UCSD-AML1 (cell line): ENCODE measurements around the gene RASGRP3.
"Not testable (repeated sequence)": the region's sequence is repeated elsewhere in the genome, so short reads cannot be mapped to it uniquely, and the experiment has no call there.

Source experiments
- DNase-seq: peaks from one replicate; lab custom pipeline; 2025; ENCODE audit not compliant: unreplicated experiment; lab: John Stamatoyannopoulos, UW

RASGRP3 gene

GRCh38 chr2:33453905-33454479, 22.5 kb upstream of the RASGRP3 start:
- DNase-seq: no peak

GRCh38 chr2:33457556-33458247, 18.7 kb upstream of the RASGRP3 start:
- peak; percentile 19 for DNase-seq

GRCh38 chr2:33458248-33458819, 18.1 kb upstream of the RASGRP3 start:
- DNase-seq: no peak

DNA sequence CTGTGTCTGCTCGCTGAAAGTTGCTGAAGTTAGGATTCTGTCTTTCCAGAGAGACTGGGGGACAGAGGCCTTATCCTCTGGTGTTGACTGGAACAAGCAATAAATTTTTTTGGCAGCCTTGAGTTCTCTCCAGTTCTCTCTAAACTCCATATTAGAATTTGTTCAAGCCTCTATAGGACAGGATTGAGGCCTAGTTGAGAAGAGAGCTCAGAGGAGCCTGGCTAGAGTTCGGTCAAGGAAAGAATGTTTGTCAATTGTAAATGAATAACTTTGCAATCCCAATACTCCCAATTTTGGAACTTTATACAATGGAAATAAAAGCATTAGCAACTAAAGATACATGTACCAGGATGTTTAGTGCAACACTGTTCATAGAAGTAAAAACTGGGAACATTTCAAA, 16.7 kb upstream of the RASGRP3 start:
- DNase-seq: no peak

- not testable (repeated sequence) for DNase-seq
Observed at GRCh38 chr2:33462512-33462911, 13.9 kb upstream of the RASGRP3 start.

GRCh38 chr2:33467413-33467812, 9.0 kb upstream of the RASGRP3 start:
- no peak for DNase-seq

GRCh38 chr2:33469238-33469637, 7.2 kb upstream of the RASGRP3 start:
- no peak for DNase-seq

GRCh38 chr2:33475224-33476130, 972 bp upstream of the RASGRP3 start:
- DNase-seq: peak; percentile 66

DNA sequence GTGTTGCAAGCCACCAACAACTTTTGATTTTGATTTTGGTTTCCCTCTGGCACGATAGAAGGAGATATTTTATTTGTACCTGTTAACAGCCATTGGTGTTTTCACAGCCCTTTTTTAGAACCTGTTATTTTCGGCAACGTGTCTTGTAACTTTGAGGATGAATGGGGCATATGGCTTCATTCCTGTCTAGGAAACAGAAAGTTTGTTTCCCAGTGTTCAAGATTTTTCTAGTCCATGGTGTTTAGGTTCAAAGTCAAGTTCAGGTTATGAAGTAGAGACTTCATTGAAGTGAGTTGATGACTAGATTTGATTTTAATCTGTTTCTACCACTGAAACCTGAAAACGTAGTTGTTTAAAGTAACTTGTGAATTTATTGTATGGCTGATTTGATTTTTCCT, 343 bp downstream of the RASGRP3 start:
- no peak for DNase-seq

DNA sequence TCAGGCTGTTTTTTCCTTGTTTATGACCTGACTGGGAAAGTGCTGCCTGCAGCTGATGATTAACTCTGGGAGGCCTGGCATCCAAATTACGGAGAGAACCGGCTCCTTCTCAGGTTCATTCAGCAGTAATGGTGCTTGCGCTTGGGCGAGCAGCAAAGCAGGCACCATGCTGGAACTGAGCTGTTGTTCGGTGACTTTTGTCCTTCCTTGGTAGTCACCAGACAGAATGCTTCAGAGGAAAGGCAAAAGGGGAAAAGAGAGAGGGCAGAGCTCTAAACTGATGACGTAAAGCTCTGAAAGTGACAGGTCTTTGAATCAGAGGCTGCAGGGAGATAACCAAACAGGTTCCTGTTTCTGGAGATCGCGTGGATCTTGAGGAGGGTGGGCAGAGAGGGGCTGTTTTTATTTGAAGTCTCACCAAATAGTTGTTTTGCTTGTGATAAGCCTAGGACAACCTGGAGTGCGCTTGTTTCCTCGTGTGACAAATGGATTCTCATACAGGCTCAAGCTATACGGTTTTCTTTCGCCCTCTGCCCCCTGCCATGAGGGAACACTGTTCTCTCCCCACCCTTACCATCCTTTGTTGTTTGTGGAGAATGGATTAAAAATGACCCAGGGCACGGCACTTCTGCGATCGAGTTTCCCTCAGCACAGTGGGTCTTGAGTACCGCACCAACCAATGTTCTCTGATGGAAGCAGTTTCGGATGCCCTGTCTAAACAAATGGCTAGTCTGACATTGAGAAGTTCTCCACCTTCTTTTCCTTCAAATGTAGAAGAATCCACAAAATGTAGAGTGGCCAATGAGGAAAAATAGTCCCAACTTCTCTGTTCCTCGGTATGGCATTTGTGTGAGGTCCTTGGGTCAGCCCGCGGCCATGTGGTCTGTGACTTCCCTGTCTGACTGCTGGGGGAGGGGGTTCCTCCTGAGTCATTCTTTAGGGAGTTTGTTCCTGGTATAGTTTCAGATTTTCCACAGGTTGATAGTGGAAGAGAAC, 1.3 kb downstream of the RASGRP3 start:
- peak; percentile 63 for DNase-seq

GRCh38 chr2:33478968-33479731, 2.7 kb downstream of the RASGRP3 start:
- no peak for DNase-seq

DNA sequence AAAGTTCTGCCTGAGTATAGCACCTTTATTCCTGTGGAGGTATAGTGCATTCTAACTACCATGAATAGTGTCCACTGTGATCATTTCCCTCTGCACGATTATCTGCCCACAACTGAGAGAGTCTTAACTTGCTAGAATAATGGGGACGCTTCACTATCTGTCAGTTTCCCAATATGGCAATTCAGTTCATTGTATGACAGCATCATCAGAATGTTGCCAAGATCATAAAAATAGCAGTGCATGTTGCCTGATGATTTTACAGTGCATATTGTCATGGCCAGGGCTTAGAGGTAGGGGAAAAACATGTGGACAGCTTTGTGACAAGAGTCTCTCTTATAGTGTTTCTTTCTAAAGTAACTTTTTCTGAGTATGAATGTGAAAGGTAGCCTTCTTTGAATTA, 6.1 kb downstream of the RASGRP3 start:
- no peak for DNase-seq

GRCh38 chr2:33484042-33484621, 7.7 kb downstream of the RASGRP3 start:
- DNase-seq: no peak

DNA sequence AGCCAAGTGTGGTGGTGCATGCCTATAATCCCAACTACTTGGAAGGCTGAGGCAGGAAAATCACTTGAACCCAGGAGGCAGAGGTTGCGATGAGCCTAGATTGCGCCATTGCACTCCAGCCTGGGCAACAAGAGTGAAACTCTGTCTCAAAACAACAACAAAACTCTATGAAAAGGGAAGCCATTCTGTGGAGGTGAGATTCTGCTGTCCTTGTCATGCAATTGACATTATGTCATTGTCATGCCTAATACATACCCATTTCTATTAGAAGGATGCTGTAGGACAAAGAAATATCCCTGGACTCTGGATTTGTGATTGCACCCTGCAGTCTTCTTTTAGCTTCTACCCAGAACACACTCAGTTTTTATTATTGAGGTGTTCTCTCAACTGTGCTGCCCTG, 8.6 kb downstream of the RASGRP3 start:
- DNase-seq: no peak

- no peak for DNase-seq
Observed at GRCh38 chr2:33486544-33486943, 10.1 kb downstream of the RASGRP3 start.

DNA sequence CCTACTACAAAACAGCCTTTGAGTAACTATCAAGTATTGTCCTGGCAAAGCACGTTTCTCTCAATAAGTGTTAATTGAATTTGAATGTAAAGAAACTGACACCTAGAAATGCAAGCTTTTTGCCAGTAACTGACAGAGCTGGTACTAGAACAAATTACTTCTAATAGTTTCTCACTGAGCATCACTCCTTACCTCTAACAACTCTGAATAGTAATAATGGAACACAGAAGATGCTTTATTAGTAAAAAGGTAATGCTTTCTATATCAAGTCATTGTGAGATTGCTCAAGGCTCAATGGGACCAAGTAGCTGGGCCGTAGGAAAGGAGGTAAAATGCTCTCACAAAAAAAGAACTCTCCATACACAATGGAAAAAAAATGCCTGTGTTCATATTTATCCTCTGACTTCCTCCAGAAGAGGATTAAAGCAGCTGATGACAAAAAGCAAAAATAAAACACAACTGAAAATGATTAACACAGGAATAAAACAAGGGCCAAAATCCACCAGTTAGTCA, 11.8 kb downstream of the RASGRP3 start:
- no peak for DNase-seq

DNA sequence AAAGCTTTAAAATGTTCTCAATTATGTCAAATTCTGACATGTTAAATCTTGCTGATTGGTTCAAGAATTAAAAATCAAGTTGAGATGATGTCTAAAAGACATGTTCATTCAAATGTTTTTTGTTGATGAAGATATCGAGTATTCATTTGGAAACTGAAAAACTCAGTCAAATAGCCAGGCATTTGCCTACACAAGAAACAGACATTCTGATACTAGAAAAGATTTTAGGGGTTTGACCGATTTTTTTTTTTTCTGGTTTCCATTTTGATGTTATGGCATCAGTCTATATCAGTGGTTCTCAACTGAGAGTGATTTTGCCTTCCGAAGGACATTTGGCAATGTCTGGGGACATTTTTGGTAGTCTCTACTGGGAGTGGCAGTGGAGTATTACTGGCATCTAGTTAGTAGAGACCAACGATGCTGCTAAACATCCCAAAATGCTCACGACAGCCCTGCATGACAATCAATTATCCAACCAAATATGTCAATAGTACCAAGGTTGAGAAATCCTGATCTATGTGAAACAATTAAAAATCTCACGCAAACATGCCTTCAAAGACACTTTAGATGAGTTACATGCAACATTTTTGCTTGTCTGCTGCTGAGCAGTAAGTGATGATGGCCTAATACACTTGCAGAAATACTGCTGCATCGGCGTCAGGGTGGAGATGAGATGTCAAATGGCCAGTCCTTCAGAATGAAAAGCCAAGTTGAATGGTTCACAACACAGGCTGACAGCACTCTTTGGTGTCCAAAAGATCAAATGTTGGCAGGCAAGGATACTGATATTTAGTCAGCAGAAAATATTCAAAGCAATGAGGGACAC, 12.5 kb downstream of the RASGRP3 start:
- DNase-seq: no peak

DNA sequence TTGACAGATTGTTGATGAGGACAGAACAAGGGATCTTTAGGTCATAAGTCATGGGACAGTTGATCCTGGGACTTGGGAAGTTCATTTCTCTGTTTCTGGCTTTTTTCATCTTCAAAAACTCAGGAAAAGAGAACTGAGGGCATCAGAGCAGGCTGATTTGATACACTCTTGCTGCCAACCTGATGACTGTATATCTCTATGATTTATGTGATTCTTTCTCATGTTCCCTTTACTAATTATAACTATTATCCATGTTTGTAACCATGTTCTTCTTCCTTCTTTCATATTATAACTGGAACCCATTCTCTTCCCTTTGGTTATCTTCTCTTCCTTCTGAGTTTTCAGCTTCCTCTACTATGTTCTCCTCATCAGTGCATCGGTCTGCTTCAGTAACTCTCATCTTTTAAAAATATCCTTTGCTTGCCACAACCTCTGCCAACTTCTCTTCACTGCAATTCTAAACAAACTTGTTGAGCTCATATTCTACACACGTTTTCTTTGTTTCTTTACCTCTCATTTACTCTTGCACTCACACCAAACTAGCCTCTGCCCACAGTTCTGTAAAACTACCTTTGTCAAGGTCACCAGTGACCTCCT, 13.5 kb downstream of the RASGRP3 start:
- DNase-seq: no peak
